Measurements from ENCODE around the gene NKX2-3. TPM values are rescaled to one million over a fixed set of nuclear protein-coding genes. Genes with fewer than 3 reads are reported as not detected.

Gene NKX2-3
- total and polyA plus RNA-seq, 2 of the 8 experiments (the other 6 are each of a cell fraction or from before 2014, with no cell fraction given) = not detected

GRCh38 chr10:99540306-99540656, 7.5 kb downstream of the NKX2-3 start:
- 3% methylated on average over 7 of the region's 28 CpGs; no CpG with 5 or more reads in 1 of the 2 experiments for WGBS, 2 experiments (ENCODE audit: extremely low coverage in 1 of 2, insufficient coverage in 1 of 2, insufficient read length in 1 of 2, insufficient replicate concordance in 2 of 2, low coverage in 1 of 2, low lambda C conversion rate in 2 of 2, missing lambda C conversion rate in 1 of 2)
- Histone ChIP-seq H3K4me1 (replicated peaks in 1 of 4; ENCODE audit: control insufficient read depth in 3 of 4, insufficient read depth in 4 of 4, low read length in 3 of 4) (peaks cover 2 to 27% (median 17%) of the 10 kb centered on the region in 4 experiments), H3K56ac (replicated peaks; ENCODE audit: insufficient read length, low read depth, low read length) (no peak overlapping the region), H3K27ac (ENCODE audit: low read depth, low read length) (no peak overlapping the region), H2BK120ac (replicated peaks; ENCODE audit: low read depth, low read length) (no peak overlapping the region), H4K8ac (ENCODE audit: extremely low read depth, insufficient read depth, low read length) (no peak overlapping the region), H3K36me3 (ENCODE audit: control insufficient read depth in 2 of 4, insufficient read depth in 4 of 4, low read length in 3 of 4) (peaks cover 0 to 4% (median 0%) of the 10 kb centered on the region in 4 experiments; a peak in 1 of 8 replicates), H3K79me2 (ENCODE audit: control insufficient read depth in 1 of 2, insufficient read depth in 2 of 2, low read length in 2 of 2) (no peaks in the 10 kb centered on the region), H3K4me2 (ENCODE audit: insufficient read depth in 1 of 2, low read depth in 2 of 2, low read length in 2 of 2) (peak overlapping the region; percentile 59 to 70), H2BK12ac (ENCODE audit: low read depth, low read length) (no peak overlapping the region), H4K5ac (ENCODE audit: insufficient read length, low read depth, low read length) (no peak overlapping the region), H2BK20ac (ENCODE audit: low read length) (no peak overlapping the region), H3K9ac (replicated peaks in 1 of 4; ENCODE audit: extremely low read depth in 1 of 4, low read depth in 3 of 4, low read length in 3 of 4) (no peak overlapping the region), H3K4ac (replicated peaks; ENCODE audit: insufficient read length, low read depth, low read length) (no peak overlapping the region), H2AFZ (ENCODE audit: low read length) (no peak overlapping the region), H2BK5ac (ENCODE audit: low read depth, low read length) (no peak overlapping the region), H3K23ac (ENCODE audit: insufficient read length) (no peak overlapping the region), H2AK5ac (ENCODE audit: low read depth, low read length) (no peak overlapping the region), H3K23me2 (ENCODE audit: low read depth, low read length) (peaks cover 5% of the 10 kb centered on the region), H3K14ac (ENCODE audit: insufficient read length) (no peak overlapping the region), H3K9me3 (ENCODE audit: insufficient read depth in 2 of 2, low read depth in 1 of 2, low read length in 1 of 2) (no peaks in the 10 kb centered on the region), H3K79me1 (ENCODE audit: low read depth, low read length) (no peaks in the 10 kb centered on the region), H3K27me3 (replicated peaks in 1 of 4; ENCODE audit: control insufficient read depth in 3 of 4, extremely low read depth in 1 of 4, insufficient read depth in 3 of 4, low read length in 3 of 4) (peaks cover 72 to 96% (median 88%) of the 10 kb centered on the region in 4 experiments), H4K91ac (replicated peaks; ENCODE audit: insufficient read length, low read length) (no peak overlapping the region), H4K20me1 (replicated peaks in 1 of 2; ENCODE audit: control insufficient read depth in 1 of 2, insufficient read depth in 2 of 2, low read length in 2 of 2) (peaks cover 23 to 27% of the 10 kb centered on the region in 2 experiments), H2BK15ac (ENCODE audit: low read length) (no peak overlapping the region), H3K4me3 (ENCODE audit: extremely low read depth in 1 of 4, insufficient read depth in 2 of 4, low read depth in 3 of 4, low read length in 4 of 4) (peak overlapping the region in 1 of 4 experiments; percentile 53; a peak in 2 of 8 replicates), H3K18ac (ENCODE audit: extremely low read depth, low read length) (no peak overlapping the region)
- no peak for DNase-seq (ENCODE audit: low read depth in 1 of 2, low spot score in 2 of 2)
- CTCF ChIA-PET (ENCODE audit: partially characterized antibody) = interaction anchor here (1.9 to 2.4 kb wide), 2 partner anchors 8 to 104 kb away, joined by 4 to 10 read pairs; partner anchors contain the start of gene NKX2-3
- FAIRE-seq = no peak
- TF ChIP-seq KDM5A (IDR thresholded peaks at IDR 0.05; ENCODE audit: low read length) (no peak), EZH2 (IDR thresholded peaks at IDR 0.05; ENCODE audit: low read depth, low read length, severe bottlenecking) (peak; percentile 1), SUZ12 (IDR thresholded peaks at IDR 0.05; ENCODE audit: low read length) (peak; percentile 64)
- POLR2A ChIA-PET (ENCODE audit: partially characterized antibody) = interaction anchor here (0.8 kb wide), 1 partner anchor 10 kb away, joined by 3 read pairs; no protein-coding TSS in a partner anchor
